Fibroblast of skin of right biceps (primary cell): ENCODE results near the gene MYCBPAP.

Source experiments
- DNase-seq: peaks from one replicate; pipeline ENCODE4 v3.0.0-alpha.2; 2013

The MYCBPAP gene

GRCh38 chr17:50507871-50508572 is at the start of gene MYCBPAP:
TSS of gene MYCBPAP (plus strand) at chr17:50508439. CDS start at chr17:50508675, 236 bp downstream.
- DNase-seq = peak; percentile 84

DNA sequence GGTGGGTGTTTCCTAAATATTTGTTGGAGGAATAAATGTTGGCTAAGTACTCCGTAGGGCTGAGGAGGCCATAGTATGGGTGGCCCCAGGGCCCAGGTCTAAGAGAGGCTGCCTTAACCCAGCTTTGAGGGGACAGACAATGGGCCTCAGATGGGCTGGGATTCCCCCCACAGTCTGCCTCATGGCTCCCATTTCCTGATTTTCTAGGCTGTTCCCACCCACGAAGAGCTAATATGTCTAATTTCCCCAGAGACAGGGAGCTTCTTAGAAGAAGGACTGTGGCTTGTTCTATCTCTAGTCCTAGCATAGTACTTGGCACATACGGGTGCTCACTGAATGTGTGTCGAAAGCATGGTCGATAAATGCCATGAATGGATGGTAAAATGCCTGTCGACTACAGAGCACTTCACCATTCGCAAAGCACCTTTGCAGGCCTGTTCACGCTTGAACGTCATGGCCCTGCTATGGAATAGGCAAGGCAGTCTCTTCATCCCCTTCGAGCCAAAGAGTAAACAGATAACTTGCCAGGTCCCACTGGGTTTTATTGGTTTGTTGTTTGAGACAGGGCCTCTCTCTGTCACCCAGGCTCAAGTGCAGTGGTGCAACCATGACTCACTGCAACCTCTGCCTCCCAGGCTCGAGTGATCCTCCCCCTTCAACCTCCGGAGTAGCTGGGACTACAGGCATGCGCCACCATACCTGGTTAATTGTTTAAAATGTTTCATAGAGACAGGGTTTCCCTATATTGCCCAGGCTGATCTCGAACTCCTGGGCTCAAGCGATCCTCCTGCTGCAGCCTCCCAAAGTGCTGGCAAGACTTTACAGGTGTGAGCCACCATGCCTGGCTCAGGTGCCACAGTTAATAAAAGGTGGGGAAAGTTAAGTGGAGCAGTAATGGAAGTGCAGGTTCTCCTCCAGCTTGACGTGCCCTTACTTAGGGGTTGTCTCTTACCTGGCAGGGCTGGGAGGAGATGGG is 49.2 kb upstream of the MYCBPAP start:
- DNase-seq = no peak

- DNase-seq = no peak
Observed at GRCh38 chr17:50459756-50460155, 48.5 kb upstream of the MYCBPAP start.

GRCh38 chr17:50460831-50461526 is 47.3 kb upstream of the MYCBPAP start:
- no peak for DNase-seq

GRCh38 chr17:50461550-50462132 is 46.6 kb upstream of the MYCBPAP start:
- DNase-seq = no peak

DNA sequence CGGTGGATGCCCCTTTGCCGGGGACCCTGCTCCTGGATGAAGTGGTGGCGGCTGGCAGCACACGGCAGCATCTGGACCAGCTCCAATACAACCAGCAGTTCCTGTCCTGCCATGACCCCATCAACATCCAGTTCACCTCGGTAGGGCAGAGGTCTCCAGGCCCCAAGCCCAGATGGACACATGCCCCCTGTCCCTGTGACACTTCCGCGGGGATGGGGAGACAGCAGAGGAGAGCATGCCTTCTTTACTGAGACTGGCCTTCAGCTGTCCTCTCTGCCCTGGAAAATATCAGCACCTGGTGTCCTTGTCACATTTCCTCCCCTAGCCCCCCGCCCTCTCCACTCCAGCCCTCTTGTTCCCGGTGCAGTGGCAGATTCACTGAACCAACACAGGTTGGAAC is 45.8 kb upstream of the MYCBPAP start:
- DNase-seq = no peak

DNA sequence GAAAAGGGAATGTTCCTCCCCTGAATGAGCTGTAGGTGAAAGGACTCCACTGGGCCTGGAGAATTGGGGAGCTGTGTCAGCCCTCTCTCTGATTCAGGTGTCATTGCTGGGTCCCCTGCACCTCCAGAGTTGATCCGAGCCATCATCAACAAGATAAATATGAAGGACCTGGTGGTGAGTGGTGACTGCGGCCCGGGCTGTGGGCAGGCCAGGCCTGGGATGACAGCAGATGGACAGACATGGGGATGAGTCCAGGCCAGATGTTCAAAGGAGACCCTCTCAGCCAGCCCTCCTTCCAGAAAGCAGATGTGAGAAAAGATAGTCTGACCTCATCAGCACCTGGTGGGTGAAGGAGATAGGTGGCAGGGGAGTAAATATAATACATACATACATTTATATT is 44.1 kb upstream of the MYCBPAP start:
- no peak for DNase-seq

GRCh38 chr17:50464736-50465135 is 43.5 kb upstream of the MYCBPAP start:
- no peak for DNase-seq

GRCh38 chr17:50465171-50465570 is 43.1 kb upstream of the MYCBPAP start:
- no peak for DNase-seq

DNA sequence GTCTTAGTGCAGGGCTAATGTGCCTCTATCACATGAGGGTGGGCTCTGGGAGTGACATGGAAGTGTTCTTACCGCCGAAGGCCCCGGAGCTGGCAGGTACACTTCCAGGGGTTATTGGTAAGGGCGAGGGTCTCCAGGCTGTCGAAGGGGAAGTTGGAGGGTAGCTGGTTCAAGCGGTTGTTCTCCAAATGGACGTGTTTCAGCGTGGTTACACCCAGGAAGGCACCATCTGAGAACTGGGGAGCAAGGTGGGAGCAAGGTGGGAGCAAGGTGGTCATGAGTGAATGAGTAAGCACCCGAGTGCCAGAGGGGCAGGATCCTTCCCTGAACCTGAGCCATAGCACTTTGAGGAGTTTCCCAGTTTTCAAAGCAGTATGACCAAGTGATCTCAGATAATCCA is 42.6 kb upstream of the MYCBPAP start:
- DNase-seq = no peak

GRCh38 chr17:50466371-50467113 is 41.7 kb upstream of the MYCBPAP start:
- DNase-seq = no peak

GRCh38 chr17:50467114-50467854 is 41.0 kb upstream of the MYCBPAP start:
- no peak for DNase-seq

- no peak for DNase-seq
Observed at GRCh38 chr17:50467855-50468303, 40.4 kb upstream of the MYCBPAP start.

DNA sequence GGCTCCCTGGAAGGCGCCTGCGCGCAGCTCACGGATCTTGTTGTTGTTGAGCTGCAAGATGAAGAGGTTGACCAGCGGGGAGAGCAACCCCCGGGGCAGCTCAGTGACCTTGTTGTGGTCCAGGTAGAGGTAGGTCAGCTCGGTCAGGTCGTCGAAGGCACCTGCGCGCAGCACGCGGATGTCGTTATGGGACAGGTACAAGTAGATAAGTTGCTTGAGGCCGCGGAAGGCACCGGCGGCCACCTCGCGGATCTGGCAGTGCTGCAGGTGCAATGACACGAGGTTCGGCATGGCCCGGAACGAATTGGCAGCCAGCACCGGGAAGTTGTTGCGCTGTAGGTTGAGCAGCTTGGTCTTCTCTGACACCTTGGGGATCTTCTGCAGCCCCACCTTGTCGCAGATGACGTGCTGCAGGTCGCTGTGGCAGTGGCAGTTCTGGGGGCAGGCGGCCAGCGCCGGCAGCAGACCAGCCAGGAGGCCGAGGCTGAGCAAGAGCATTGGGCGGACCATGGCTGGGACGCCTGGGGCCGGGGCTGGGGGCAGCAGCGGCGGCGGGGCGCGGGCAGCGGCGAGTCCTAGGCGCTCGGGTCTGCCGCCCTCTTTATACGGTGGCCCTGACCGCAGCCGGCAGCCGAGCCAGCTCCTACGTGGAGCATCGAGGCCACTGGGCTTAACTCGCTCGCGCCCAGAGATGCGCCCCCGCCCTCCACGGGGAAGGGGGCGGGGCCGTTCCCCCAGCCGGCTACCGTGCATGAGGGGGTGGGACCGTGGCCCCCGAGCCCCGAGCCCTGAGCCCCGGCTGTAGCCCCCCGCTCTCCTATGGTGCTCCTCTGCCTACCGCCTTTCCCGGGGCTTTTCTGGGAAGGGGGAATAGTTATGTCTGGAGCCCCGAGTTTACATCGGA is 39.7 kb upstream of the MYCBPAP start, which contains the start of gene CHAD:
TSS of gene CHAD (minus strand) at position 577 of the 904 bp plus-strand sequence. CDS start at position 510, 67 bp downstream.
- no peak for DNase-seq

GRCh38 chr17:50469208-50469605 is 39.0 kb upstream of the MYCBPAP start:
- no peak for DNase-seq

GRCh38 chr17:50469671-50470305 is 38.5 kb upstream of the MYCBPAP start:
- no peak for DNase-seq

- no peak for DNase-seq
Observed at GRCh38 chr17:50470426-50470825, 37.8 kb upstream of the MYCBPAP start.

GRCh38 chr17:50471009-50471905 is 37.0 kb upstream of the MYCBPAP start:
- DNase-seq = no peak

DNA sequence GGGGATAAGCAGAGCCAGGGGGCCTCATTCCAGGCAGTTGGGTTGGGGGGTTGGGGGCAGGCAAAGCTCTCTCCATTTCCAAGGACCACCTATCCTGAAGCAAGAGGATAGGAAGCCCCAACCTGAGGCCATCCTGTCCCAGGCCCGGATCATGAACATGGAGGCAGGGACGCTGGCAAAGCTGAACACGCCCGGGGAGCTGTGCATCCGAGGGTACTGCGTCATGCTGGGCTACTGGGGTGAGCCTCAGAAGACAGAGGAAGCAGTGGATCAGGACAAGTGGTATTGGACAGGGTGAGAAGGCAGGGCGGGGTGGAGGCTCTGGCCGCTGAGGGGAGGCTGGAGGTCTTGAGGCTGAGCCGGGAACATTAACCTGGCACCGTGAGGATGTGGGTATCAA is 36.0 kb upstream of the MYCBPAP start:
- no peak for DNase-seq
